Measurements from ENCODE around the gene BCL11B.

DNA sequence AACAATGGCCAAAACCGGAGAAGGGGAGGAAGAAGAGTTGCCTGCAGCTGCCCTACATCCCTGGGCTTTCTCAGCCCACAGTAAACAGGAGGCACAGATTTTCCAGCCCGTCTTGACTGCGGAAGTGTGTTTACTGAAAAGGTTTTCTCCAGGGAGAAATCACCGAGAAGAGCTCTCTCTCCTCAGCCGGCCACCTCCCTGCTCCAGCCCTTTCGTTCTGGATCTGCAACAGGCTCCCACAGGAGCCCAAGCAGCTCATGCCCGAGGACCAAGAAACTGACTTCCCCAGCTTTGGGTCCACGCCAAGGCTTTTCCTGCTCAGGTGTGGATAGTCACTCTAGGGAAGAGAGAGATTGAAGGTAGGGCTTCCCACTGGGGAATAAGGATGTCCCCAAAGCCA, 61.7 kb downstream of the BCL11B start:
- TF ChIP-seq, protein P1, sequence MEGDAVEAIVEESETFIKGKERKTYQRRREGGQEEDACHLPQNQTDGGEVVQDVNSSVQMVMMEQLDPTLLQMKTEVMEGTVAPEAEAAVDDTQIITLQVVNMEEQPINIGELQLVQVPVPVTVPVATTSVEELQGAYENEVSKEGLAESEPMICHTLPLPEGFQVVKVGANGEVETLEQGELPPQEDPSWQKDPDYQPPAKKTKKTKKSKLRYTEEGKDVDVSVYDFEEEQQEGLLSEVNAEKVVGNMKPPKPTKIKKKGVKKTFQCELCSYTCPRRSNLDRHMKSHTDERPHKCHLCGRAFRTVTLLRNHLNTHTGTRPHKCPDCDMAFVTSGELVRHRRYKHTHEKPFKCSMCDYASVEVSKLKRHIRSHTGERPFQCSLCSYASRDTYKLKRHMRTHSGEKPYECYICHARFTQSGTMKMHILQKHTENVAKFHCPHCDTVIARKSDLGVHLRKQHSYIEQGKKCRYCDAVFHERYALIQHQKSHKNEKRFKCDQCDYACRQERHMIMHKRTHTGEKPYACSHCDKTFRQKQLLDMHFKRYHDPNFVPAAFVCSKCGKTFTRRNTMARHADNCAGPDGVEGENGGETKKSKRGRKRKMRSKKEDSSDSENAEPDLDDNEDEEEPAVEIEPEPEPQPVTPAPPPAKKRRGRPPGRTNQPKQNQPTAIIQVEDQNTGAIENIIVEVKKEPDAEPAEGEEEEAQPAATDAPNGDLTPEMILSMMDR (conservative IDR thresholded peaks at IDR 0.05 in 1 of 2, IDR thresholded peaks at IDR 0.05 in 1 of 2; ENCODE audit: low read depth in 1 of 2, low read length in 2 of 2), result no peak
- TF ChIP-seq EZH2 (IDR thresholded peaks at IDR 0.05; ENCODE audit: low read length, missing control alignments), result no peak
